Stimulated activated CD8-positive, alpha-beta memory T cell treated with anti-CD3 and anti-CD28 coated beads, Interleukin-2, amount 100 ng/mL, for 48 hours (primary cell): Measurements from ENCODE around the gene ERC2.

ENCODE experiments used
- DNase-seq, 2 donors: peaks; one replicate each; pipeline ENCODE4 v3.0.0-alpha.2; 2020; ENCODE audit warnings: low read depth in 2 of 2

ERC2 gene

GRCh38 chr3:55647063-55647462 lies 821.2 kb downstream of the ERC2 start:
- DNase-seq: no peak

- no peak for DNase-seq
Measured at GRCh38 chr3:55646121-55646520, 822.1 kb downstream of the ERC2 start.

- DNase-seq: no peak
Measured at GRCh38 chr3:55645422-55645821, 822.8 kb downstream of the ERC2 start.

GRCh38 chr3:55643283-55643682 lies 825.0 kb downstream of the ERC2 start:
- no peak for DNase-seq

- no peak for DNase-seq
Measured at GRCh38 chr3:55641964-55642363, 826.3 kb downstream of the ERC2 start.

GRCh38 chr3:55639896-55640765 lies 828.1 kb downstream of the ERC2 start:
- no peak for DNase-seq

GRCh38 chr3:55639143-55639542 lies 829.1 kb downstream of the ERC2 start:
- no peak for DNase-seq

GRCh38 chr3:55637906-55638638 lies 830.2 kb downstream of the ERC2 start:
- DNase-seq: no peak

- DNase-seq: no peak
Measured at GRCh38 chr3:55636300-55637195, 831.7 kb downstream of the ERC2 start.

GRCh38 chr3:55634345-55634744 lies 833.9 kb downstream of the ERC2 start:
- no peak for DNase-seq

GRCh38 chr3:55633333-55633732 lies 834.9 kb downstream of the ERC2 start:
- DNase-seq: no peak

GRCh38 chr3:55631766-55632331 lies 836.4 kb downstream of the ERC2 start:
- no peak for DNase-seq

- no peak for DNase-seq
Measured at GRCh38 chr3:55630921-55631299, 837.4 kb downstream of the ERC2 start.

- no peak for DNase-seq
Measured at GRCh38 chr3:55630280-55630920, 837.9 kb downstream of the ERC2 start.

GRCh38 chr3:55629432-55629831 lies 838.8 kb downstream of the ERC2 start:
- DNase-seq: no peak

GRCh38 chr3:55626279-55626665 lies 842.0 kb downstream of the ERC2 start:
- DNase-seq: no peak

- no peak for DNase-seq
Measured at GRCh38 chr3:55624238-55624637, 844.0 kb downstream of the ERC2 start.

- no peak for DNase-seq
Measured at GRCh38 chr3:55623786-55624185, 844.5 kb downstream of the ERC2 start.

- DNase-seq: no peak
Measured at GRCh38 chr3:55622733-55623132, 845.5 kb downstream of the ERC2 start.

GRCh38 chr3:55622116-55622515 lies 846.2 kb downstream of the ERC2 start:
- DNase-seq: no peak

GRCh38 chr3:55621648-55622047 lies 846.6 kb downstream of the ERC2 start:
- DNase-seq: no peak
